IMR-90 (cell line): ENCODE data around the gene ROBO4. TPM values are rescaled to one million over a fixed set of nuclear protein-coding genes. Genes with fewer than 3 reads are reported as not detected.

Source experiments
- ATAC-seq: fragments of 200-7000 bp; cut with Tn5 transposase; 2 replicates; pipeline ENCODE4 v1.9.1; 2020; ENCODE audit warnings: low read depth, mild to moderate bottlenecking, moderate library complexity
- BruUV-seq: library from RNA; stranded (reverse); fragments of 400-500 nt; replicated peaks from 2 replicates; lab custom pipeline; 2021; lab: Mats Ljungman, UMichigan
- CTCF ChIA-PET: fragments of 300-600 bp; formaldehyde crosslinking; extraction: SDS; loops from one replicate; lab custom pipeline; 2021; ENCODE audit warnings: antibody characterized with exemption; lab: Yijun Ruan, JAX
- POLR2A ChIA-PET: fragments of 300-600 bp; sonication (Branson Sonifier 250); formaldehyde crosslinking; loops from one replicate; lab custom pipeline; 2022; ENCODE audit warnings: antibody characterized with exemption; ENCODE audit not compliant: unreplicated experiment; lab: Charles Lee
- DNase-seq: peaks from one replicate; pipeline ENCODE4 v3.0.0; 2013
- H2AFZ ChIP-seq: replicated peaks from 2 replicates; pipeline ENCODE3; 2013; ENCODE audit warnings: low read length, mild to moderate bottlenecking; ENCODE audit not compliant: poor library complexity
- H2AK5ac ChIP-seq: 2 replicates; pipeline ENCODE4 v1.6.1; 2013; ENCODE audit warnings: low read depth, low read length, inconsistent platforms
- H2AK9ac ChIP-seq: replicated peaks from 2 replicates; pipeline ENCODE3; 2013; ENCODE audit warnings: mild to moderate bottlenecking, low read depth, low read length, moderate library complexity; ENCODE audit not compliant: poor library complexity
- H2BK120ac ChIP-seq: 2 replicates; pipeline ENCODE4 v1.6.1; 2013; ENCODE audit warnings: low read depth, low read length, inconsistent platforms
- H2BK15ac ChIP-seq: 3 replicates; pipeline ENCODE4 v1.6.1; 2013; ENCODE audit warnings: low read depth, low read length, inconsistent platforms
- H2BK20ac ChIP-seq: 2 replicates; pipeline ENCODE4 v1.6.1; 2013; ENCODE audit warnings: low read depth, mild to moderate bottlenecking, inconsistent platforms, low read length, moderate library complexity
- H2BK5ac ChIP-seq: 2 replicates; pipeline ENCODE4 v1.6.1; 2013; ENCODE audit warnings: mild to moderate bottlenecking, low read depth, low read length, inconsistent platforms; ENCODE audit not compliant: poor library complexity, severe bottlenecking
- H3K14ac ChIP-seq: replicated peaks from 2 replicates; pipeline ENCODE4 v1.6.1; 2013; ENCODE audit warnings: low read depth, low read length, inconsistent platforms
- H3K18ac ChIP-seq: 2 replicates; pipeline ENCODE4 v1.6.1; 2013; ENCODE audit warnings: low read depth, low read length, control low read depth
- H3K23ac ChIP-seq: 2 replicates; pipeline ENCODE4 v1.6.1; 2013; ENCODE audit warnings: low read depth, low read length, inconsistent platforms
- H3K27ac ChIP-seq: 2 replicates; pipeline ENCODE4 v1.5.1; 2013; ENCODE audit warnings: mild to moderate bottlenecking, control low read depth, low read length; ENCODE audit not compliant: insufficient read depth
- H3K27me3 ChIP-seq: 2 replicates; pipeline ENCODE4 v1.6.1; 2013; ENCODE audit warnings: low read length; ENCODE audit not compliant: control insufficient read depth, insufficient read depth
- H3K36me3 ChIP-seq: 2 replicates; pipeline ENCODE4 v1.6.1; 2013; ENCODE audit warnings: low read length, mixed read lengths; ENCODE audit not compliant: control insufficient read depth, insufficient read depth
- H3K4ac ChIP-seq: 2 replicates; pipeline ENCODE4 v1.6.1; 2013; ENCODE audit warnings: low read depth, low read length, inconsistent platforms
- H3K4me1 ChIP-seq: 2 replicates; pipeline ENCODE4 v1.6.1; 2013; ENCODE audit warnings: low read length, mixed read lengths; ENCODE audit not compliant: control insufficient read depth, insufficient read depth
- H3K4me2 ChIP-seq: 2 replicates; pipeline ENCODE4 v1.6.1; 2013; ENCODE audit warnings: low read depth, mild to moderate bottlenecking, control low read depth, low read length, moderate library complexity
- H3K4me3 ChIP-seq: 2 replicates; pipeline ENCODE4 v1.5.1; 2013; ENCODE audit warnings: low read depth, mild to moderate bottlenecking, control low read depth, low read length, moderate library complexity; ENCODE audit not compliant: insufficient read depth
- H3K56ac ChIP-seq: 2 replicates; pipeline ENCODE4 v1.6.1; 2013; ENCODE audit warnings: low read length, inconsistent platforms; ENCODE audit not compliant: insufficient read depth; ENCODE audit errors: extremely low read depth
- H3K79me1 ChIP-seq, 2 experiments: 2 replicates each; pipeline ENCODE4 v1.6.1; 2013; ENCODE audit warnings: low read length in 2 of 2, inconsistent platforms in 1 of 2, low read depth in 1 of 2
- H3K9ac ChIP-seq: 2 replicates; pipeline ENCODE4 v1.6.1; 2013; ENCODE audit warnings: low read depth, low read length, control low read depth
- H3K9me1 ChIP-seq: 2 replicates; pipeline ENCODE4 v1.6.1; 2013; ENCODE audit warnings: low read length, inconsistent platforms; ENCODE audit not compliant: insufficient read depth
- H3K9me3 ChIP-seq: 2 replicates; pipeline ENCODE4 v1.6.1; 2013; ENCODE audit warnings: low read length; ENCODE audit not compliant: control insufficient read depth, insufficient read depth
- H4K20me1 ChIP-seq: 2 replicates; pipeline ENCODE4 v1.6.1; 2013; ENCODE audit warnings: low read length, inconsistent platforms; ENCODE audit not compliant: insufficient read depth
- H4K5ac ChIP-seq: 2 replicates; pipeline ENCODE4 v1.6.1; 2013; ENCODE audit warnings: mild to moderate bottlenecking, low read depth, low read length, control low read depth
- H4K8ac ChIP-seq, 2 experiments: 2 replicates each; pipeline ENCODE4 v1.6.1; 2013; ENCODE audit warnings: low read depth in 2 of 2, low read length in 2 of 2, control low read depth in 1 of 2, inconsistent platforms in 1 of 2
- H4K91ac ChIP-seq: 2 replicates; pipeline ENCODE4 v1.6.1; 2013; ENCODE audit warnings: low read depth, low read length, inconsistent platforms; ENCODE audit not compliant: insufficient read depth
- BHLHE40 ChIP-seq: fragments of 150-350 bp; IDR thresholded peaks from 2 replicates; pipeline ENCODE4 v1.6.1; 2016; ENCODE audit warnings: mild to moderate bottlenecking, low read depth, low read length
- CEBPB ChIP-seq: IDR thresholded peaks from 2 replicates; pipeline ENCODE4 v1.6.1; 2012; ENCODE audit warnings: low read depth, low read length, improper control_type of control experiment
- CHD1 ChIP-seq: IDR thresholded peaks from 2 replicates; pipeline ENCODE4 v1.6.1; 2012; ENCODE audit warnings: low read depth, low read length, improper control_type of control experiment
- CTCF ChIP-seq: conservative IDR thresholded peaks from 2 replicates; pipeline ENCODE4 v1.5.1; 2012; ENCODE audit warnings: mild to moderate bottlenecking, low read depth, low read length, improper control_type of control experiment
- ELK1 ChIP-seq: fragments of 150-350 bp; IDR thresholded peaks from 2 replicates; pipeline ENCODE4 v1.6.1; 2016; ENCODE audit warnings: low read depth, mild to moderate bottlenecking, low read length, moderate library complexity, borderline replicate concordance
- MAFK ChIP-seq: IDR thresholded peaks from 2 replicates; pipeline ENCODE4 v1.6.1; 2012; ENCODE audit warnings: low read depth, low read length, improper control_type of control experiment
- MXI1 ChIP-seq: IDR thresholded peaks from 2 replicates; pipeline ENCODE4 v1.6.1; 2012; ENCODE audit warnings: low read depth, mild to moderate bottlenecking, low read length, moderate library complexity, borderline replicate concordance
- NFE2L2 ChIP-seq: fragments of 150-350 bp; IDR thresholded peaks from 2 replicates; pipeline ENCODE4 v1.6.1; 2016; ENCODE audit warnings: low read depth, mild to moderate bottlenecking, low read length
- POLR2A ChIP-seq: IDR thresholded peaks from 2 replicates; pipeline ENCODE4 v1.6.1; 2012; ENCODE audit warnings: mild to moderate bottlenecking, low read depth, low read length
- RAD21 ChIP-seq: IDR thresholded peaks from 2 replicates; pipeline ENCODE4 v1.6.1; 2012; ENCODE audit warnings: low read length, improper control_type of control experiment
- RCOR1 ChIP-seq: IDR thresholded peaks from 2 replicates; pipeline ENCODE4 v1.6.1; 2012; ENCODE audit warnings: mild to moderate bottlenecking, low read length, improper control_type of control experiment; ENCODE audit not compliant: insufficient replicate concordance
- RFX5 ChIP-seq: IDR thresholded peaks from 2 replicates; pipeline ENCODE4 v1.8.0; 2012; ENCODE audit warnings: low read depth, mild to moderate bottlenecking, low read length, moderate library complexity
- SMC3 ChIP-seq: fragments of 150-350 bp; IDR thresholded peaks from 2 replicates; pipeline ENCODE4 v1.6.1; 2016; ENCODE audit warnings: low read depth, mild to moderate bottlenecking, antibody characterized with exemption, low read length, moderate library complexity
- USF2 ChIP-seq: fragments of 150-350 bp; IDR thresholded peaks from 2 replicates; pipeline ENCODE4 v1.6.1; 2017; ENCODE audit warnings: mild to moderate bottlenecking, antibody characterized with exemption, low read length, low read depth
- WGBS, 2 experiments: methylation state at CpG; one replicate each; pipeline versions ENCODE4 v1.1.5 to v1.1.7; 2013; ENCODE audit warnings: missing lambda C conversion rate in 2 of 2; ENCODE audit not compliant: insufficient read length in 1 of 2; ENCODE audit errors: extremely low coverage in 2 of 2; 5-methylcytosine and 5-hydroxymethylcytosine counted together
- dilution Hi-C: fragments of 300-500 bp; cut with HindIII; formaldehyde crosslinking; loops from one replicate; pipeline ENCODE4 v1.14.3; 2018; ENCODE audit warnings: low sequenced_read_pairs; ENCODE audit not compliant: unreplicated experiment
- in situ Hi-C: fragments of 300-500 bp; cut with MboI; formaldehyde crosslinking; loops from 3 replicates; pipeline ENCODE4 v1.14.3; 2019; ENCODE audit warnings: low sequenced_read_pairs, inconsistent platforms, mixed read lengths
- intact Hi-C: fragments of 100-400 bp; cut with micrococcal nuclease; formaldehyde crosslinking; loops from 2 replicates; pipeline ENCODE4 v1.10.0; 2022
- polyA plus RNA-seq, 3 experiments: library from polyadenylated mRNA; depleted of rRNA; stranded (reverse); fragments of >200 nt; gene quantifications; 2 replicates each; pipeline ENCODE4 v1.2.3, GENCODE V29; 2012; ENCODE audit warnings: low replicate concordance in 1 of 3
- total RNA-seq: library from RNA; depleted of rRNA; stranded (reverse); fragments of >200 nt; gene quantifications from 2 replicates; pipeline ENCODE4 v1.2.3, GENCODE V29; 2012

ROBO4 gene
- total and polyA plus RNA-seq, 2 of the 4 experiments (the other 2 are of a cell fraction) = 0.72 to 0.82 TPM

GRCh38 chr11:124915541-124916369, 18.1 kb upstream of the ROBO4 start:
- H4K8ac ChIP-seq = peak overlapping the region in 1 of 2 experiments; percentile 61; a peak in 2 of 4 replicates
- no peaks in the 10 kb centered on the region for H3K27me3 ChIP-seq
- H3K56ac ChIP-seq = no peak overlapping the region
- peak overlapping the region; percentile 87 for H3K4ac ChIP-seq
- intact Hi-C loops (no loop called here), in situ Hi-C loops (no loop called here), dilution Hi-C loops (no loop called here)
- peak overlapping the region; percentile 74 for H3K14ac ChIP-seq
- H3K27ac ChIP-seq = no peak overlapping the region
- POLR2A ChIA-PET = no interaction called here
- H2AK5ac ChIP-seq = peak overlapping the region; percentile 95
- peak overlapping the region; percentile 74 for H2AFZ ChIP-seq
- no peak overlapping the region; the same call in 1 of the 2 replicates for H4K91ac ChIP-seq
- H2BK20ac ChIP-seq = peak overlapping the region; percentile 73; the same call in 1 of the 2 replicates
- no peaks in the 10 kb centered on the region for H4K20me1 ChIP-seq
- DNase-seq (peak; percentile 80), ATAC-seq (no peak)
- H3K4me1 ChIP-seq = peaks cover 6% of the 10 kb centered on the region
- H2AK9ac ChIP-seq = no peak overlapping the region
- H3K4me3 ChIP-seq = no peak overlapping the region
- peak overlapping the region; percentile 67; the same call in 1 of the 2 replicates for H3K23ac ChIP-seq
- no peaks in the 10 kb centered on the region for H3K36me3 ChIP-seq
- H3K79me1 ChIP-seq = peaks cover 0 to 3% of the 10 kb centered on the region in 2 experiments; a peak in 1 of 4 replicates
- peak overlapping the region; percentile 35 for H2BK5ac ChIP-seq
- no TSS peak for BruUV-seq
- peak overlapping the region; percentile 47; the same call in 1 of the 3 replicates for H2BK15ac ChIP-seq
- H3K9me1 ChIP-seq = peaks cover 24% of the 10 kb centered on the region; the same call in 1 of the 2 replicates
- no CpG with 5 or more reads among the region's 3 CpGs for WGBS, 2 experiments
- CTCF ChIA-PET = no interaction called here
- H3K18ac ChIP-seq = no peak overlapping the region
- H4K5ac ChIP-seq = peak overlapping the region; percentile 18; the same call in 1 of the 2 replicates
- peaks cover 4% of the 10 kb centered on the region; the same call in 1 of the 2 replicates for H3K9me3 ChIP-seq
- H3K4me2 ChIP-seq = no peak overlapping the region
- peak overlapping the region; percentile 86 for H2BK120ac ChIP-seq
- no peak overlapping the region for H3K9ac ChIP-seq
- TF ChIP-seq RFX5 (no peak), NFE2L2 (no peak), POLR2A (no peak), ELK1 (no peak), MAFK (no peak), CEBPB (no peak), RCOR1 (no peak), RAD21 (no peak), SMC3 (no peak), USF2 (no peak), CTCF (no peak), CHD1 (no peak), MXI1 (no peak), BHLHE40 (no peak)
